ENCODE data around the gene FAIM2.
"Not testable (repeated sequence)": the region's sequence is repeated elsewhere in the genome, so short reads cannot be mapped to it uniquely, and the experiment has no call there.

FAIM2 gene

DNA sequence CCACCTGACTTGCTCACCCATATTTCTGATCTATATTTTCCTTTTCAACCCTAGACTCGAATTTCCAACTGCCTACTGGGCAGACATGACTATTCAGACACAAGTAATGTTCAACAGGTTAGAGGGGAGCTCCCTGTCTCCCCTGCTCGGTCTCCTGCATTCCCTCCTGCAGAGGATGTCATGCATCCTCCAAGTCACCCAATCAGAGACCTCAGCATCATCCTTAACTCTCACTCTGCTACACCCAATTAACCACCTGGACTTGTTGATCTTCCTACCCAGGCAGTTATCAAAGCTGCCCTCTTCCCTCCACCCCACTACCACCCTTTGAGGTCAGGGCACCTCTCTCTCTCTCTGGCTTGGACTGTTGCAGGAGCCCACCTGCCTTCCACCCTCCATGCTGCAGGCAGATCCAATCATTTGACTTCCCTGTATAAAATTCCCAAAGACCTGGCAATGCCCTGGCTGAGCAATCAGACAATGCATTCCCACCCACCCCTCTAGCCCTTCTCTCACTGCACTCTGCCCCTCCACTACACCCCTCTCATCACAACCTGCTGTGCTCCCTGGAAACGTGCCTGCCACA is 10.9 kb downstream of the FAIM2 start:
- DNase-seq, result no peak

DNA sequence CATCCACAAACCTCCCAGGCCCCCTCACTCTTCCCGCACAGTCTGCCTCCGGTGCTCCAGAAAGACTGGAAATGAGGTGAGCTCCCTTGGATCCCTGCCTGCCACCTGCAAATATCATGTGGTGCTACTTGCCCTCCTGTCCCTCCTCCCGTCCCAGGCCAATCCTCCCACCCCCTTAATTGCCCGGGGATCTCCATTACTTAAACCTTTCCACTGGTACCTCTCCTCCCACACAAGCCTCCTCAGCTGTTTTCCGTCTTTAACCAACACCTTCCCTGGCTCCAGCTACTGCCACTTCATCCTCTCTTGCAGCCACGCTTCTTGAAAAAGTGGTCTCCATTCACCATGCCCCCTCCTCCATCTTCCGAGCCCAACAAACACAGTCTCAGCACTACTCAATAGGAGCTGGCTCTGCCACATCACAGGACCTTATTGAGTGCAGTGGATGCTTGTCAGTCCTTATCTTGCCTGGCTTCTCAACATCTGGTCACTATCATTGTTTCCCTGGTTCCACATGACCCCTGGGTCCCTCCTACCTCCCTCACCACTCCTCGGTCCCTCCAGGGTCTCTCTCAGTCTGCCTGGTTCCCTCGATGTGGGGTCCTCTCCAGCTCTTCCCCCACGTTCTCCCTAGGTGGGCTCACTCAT is 11.5 kb downstream of the FAIM2 start:
- no peak for DNase-seq

GRCh38 chr12:49891476-49891875 is 12.2 kb downstream of the FAIM2 start:
- DNase-seq, result no peak

DNA sequence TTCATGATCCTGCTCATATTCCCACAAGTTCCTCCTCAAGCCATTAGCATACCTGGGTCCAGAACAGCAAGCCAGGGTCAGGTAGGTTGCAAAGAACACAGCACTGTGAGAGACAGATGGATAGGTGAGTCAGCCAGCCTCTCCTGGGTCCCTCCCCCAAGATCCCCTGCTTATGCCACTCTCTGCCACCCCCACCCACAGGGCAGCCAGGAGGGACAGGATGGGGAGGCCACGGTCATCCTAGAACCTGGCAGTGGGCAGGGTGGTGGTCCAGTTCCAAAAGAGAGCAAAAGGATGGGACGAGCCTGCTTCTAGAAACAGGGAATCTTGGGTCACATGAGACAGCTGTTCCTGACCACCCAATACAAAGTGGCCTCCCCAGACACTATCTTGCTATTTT is 12.7 kb downstream of the FAIM2 start:
- DNase-seq, result no peak

GRCh38 chr12:49890096-49890461 is 13.6 kb downstream of the FAIM2 start:
- DNase-seq, result no peak

DNA sequence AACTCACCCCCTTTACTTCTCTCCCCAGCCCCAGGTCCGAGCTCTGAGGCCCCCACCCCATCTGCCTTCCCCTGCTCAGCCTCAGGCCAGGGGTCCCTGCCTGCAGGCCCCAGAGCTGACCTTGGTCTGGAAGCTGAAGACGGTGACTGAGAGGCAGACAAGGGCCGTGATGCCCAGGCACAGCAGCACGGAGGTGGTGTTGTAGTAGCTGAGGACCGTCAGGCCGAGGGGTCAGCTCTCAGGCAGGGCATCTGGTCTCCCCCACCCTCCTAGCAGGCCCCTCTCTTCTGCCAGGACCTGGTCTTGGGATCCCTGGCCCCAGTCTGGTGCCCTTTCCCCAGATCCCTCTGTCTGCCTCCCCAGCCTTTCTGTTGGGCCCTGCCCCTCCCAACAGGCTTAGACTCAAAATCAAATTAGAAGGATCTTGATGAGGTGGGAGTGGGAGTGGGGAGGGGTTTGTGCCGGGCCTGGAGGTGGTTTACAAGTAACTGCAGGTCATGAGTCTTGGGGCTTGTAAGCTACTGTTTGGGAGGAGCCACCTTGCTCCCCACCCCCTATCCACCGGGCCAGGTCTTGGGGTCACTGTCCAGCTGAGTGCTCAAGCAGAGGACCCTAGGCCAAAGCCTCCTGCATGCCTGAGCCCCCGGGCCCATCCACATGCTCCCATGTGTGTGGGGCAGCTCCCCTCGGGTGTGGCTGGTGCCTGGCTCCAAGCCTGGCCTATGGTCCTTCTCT is 14.2 kb downstream of the FAIM2 start:
- no peak for DNase-seq

DNA sequence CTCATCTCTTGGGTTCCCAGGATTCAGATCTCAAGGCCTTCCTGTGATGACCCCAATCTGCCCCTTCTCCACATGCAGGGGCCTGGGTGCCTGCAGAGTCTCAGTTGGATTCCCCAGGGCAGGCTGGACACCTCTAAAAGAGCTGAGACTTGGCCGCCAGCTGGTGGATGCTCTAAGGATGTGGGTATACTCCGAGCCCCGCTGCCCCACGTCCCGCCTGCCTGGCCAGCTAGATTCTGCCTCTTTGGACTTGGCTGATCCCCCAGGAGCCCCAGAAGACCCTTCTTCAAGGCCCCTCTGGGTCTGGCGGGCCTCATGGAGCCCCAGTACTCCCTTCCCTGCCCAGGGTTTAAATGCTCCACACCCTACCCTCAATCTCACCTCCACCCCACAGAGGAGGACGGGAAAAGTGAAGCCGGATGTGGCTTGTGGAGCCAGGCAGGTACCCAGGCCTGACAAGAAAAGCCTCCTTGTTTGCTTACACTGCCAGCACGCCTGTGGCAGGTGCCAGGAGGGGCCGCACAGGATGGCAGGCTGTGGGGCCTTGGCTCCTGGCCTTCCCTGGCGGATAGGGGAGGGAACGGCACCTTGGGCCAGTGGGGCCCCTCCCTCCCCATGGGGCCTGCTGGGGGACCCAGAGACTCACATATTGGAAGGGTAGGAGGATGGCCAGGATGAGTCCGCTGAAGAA is 15.1 kb downstream of the FAIM2 start:
- DNase-seq, result no peak

- DNase-seq, result no peak
These were observed 15.9 kb downstream of the FAIM2 start for GRCh38 chr12:49887536-49888401.

- DNase-seq, result no peak
These were observed 16.6 kb downstream of the FAIM2 start for GRCh38 chr12:49887091-49887490.

DNA sequence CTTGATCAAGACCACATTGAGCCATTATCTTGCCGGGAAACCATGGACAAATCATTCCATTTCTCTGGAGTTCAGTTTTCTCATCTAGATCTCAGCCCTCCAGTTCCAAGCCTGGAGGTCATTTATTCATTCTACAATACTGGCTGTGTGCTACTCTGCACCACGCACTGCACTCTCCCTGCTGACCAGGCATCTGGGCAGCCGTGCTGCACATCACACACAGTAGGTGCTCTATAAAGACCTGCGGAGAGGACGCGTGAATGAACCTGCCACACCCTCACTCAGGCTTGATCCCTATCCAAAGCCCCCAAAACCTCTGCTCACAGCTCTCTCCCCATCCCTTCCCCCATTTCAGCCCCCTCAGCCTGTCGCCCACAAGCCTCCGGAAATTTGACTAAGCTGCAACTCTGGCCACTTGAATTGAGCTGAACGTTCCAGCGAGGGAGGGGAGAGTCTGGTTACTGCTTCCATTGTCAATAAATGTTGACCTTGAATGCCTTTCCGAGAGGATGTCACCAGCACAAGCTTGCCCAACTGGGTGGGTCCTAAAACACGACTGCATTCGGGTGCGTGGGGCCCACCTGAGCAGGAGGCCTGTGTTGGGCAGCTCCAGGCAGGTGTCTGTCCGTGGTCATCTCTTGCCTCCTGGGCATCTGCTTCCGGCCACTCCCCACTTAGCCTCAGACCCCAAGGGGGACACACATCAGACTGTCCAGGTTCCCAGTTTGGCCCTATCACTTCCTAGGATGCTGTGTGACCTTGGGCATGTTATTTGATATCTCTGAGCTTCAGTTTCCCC is 17.8 kb downstream of the FAIM2 start:
- DNase-seq, result no peak

- no peak for DNase-seq
These were observed 18.6 kb downstream of the FAIM2 start for GRCh38 chr12:49885118-49885517.

- DNase-seq, result no peak
These were observed 20.7 kb downstream of the FAIM2 start for GRCh38 chr12:49882851-49883464.

DNA sequence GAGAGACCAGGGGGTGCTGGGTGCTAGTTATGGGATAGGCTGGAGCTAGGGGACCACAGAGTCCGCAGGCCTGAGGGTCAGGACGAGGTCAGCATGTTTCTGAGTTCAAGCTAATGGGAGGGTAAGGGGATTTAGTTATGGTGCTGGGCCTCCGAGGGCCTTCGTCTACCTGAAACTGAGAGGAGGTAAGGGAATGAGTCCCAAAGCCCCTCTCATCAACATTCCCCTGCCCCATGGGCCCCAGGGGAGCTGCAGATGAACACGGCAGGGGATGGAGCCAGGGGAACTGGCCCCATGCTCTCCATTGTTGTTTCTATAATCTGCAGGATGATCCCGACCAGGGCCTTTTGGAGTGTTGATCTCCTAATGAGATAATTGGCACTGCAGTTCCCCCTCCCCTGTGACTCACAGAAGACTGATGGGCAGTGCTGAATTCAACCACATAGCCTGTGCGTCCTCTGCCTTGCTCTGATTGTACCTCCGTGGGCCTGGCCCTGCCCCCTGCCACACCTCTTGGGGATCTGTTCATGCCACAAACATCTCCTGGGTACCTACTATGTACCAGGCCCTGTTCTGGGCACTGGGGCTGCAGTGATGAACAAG is 21.4 kb downstream of the FAIM2 start:
- DNase-seq, result no peak

DNA sequence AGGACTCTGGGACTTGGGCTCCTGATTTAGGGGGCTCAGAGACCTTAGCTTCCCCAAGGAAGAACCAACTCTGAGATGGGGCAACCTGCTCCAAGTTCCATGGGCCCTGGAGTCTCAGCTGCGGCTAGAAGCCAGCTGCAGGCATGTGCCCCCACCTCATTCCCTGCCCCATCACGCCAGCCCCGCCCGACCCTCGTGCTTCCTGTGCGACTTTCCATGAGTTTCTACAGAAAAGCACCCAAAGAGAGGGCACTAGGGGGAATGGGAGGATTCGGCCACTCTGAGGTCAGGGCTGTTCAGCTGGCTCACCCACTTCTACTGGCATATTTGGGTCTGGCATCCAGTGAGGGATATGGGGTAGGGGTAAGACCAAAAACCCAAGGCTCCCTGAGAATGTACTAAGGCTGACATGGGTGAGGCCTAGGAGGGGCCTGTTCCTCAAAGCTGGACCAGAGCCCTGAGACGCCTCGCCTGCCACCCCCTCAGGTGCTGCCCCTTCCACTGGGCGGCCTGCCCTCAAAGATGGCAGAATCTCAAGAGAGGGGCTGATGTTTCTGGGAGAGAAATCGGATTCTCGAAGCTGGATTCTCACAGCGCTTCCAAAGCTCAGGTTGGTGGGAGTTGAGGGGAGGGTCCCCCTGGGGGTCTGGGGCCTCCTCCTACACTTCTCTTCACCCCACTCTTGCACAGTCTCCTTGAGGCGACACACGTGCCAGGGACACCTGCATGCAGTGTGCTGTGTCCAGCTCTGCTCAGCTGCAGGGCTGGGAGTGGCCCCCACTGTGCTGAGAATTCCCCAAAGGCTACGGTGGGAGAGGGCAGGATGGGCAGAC is 22.1 kb downstream of the FAIM2 start:
- no peak for DNase-seq

GRCh38 chr12:49880756-49881414 is 22.8 kb downstream of the FAIM2 start:
- no peak for DNase-seq

GRCh38 chr12:49879065-49879464 is 24.6 kb downstream of the FAIM2 start:
- DNase-seq, result not testable (repeated sequence)

GRCh38 chr12:49878021-49878420 is 25.7 kb downstream of the FAIM2 start:
- DNase-seq, result no peak

GRCh38 chr12:49877066-49877465 is 26.6 kb downstream of the FAIM2 start:
- DNase-seq, result no peak

DNA sequence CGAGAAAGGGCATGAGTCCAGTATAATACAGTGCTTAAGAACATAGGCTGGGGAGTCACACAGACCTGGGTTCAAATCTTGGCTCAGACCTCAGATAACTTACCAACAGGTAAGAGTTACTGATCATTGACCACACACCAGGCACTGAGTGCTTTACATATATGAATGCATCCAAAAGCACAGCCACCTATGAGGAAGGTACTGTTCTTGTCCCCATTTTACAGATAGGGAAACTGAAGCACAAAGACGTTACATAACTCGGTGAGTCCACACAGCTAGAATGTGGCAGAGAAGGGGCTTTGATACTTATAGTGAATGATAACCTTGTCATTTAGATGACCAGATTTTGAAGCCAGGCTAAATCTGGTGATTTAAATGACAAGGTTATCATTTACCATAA is 27.6 kb downstream of the FAIM2 start:
- no peak for DNase-seq
